ENCODE data around the gene FAM13B. TPM values are rescaled to one million over a fixed set of nuclear protein-coding genes. Genes with fewer than 3 reads are reported as not detected.

Gene FAM13B
- total and polyA plus RNA-seq, 9 of the 15 experiments (the other 6 are each of a cell fraction or from before 2014, with no cell fraction given): 2.3 to 21.6 (median 14.1) TPM

- TF ChIP-seq CHD7 (IDR thresholded peaks at IDR 0.05; ENCODE audit: low read depth, low read length): no peak
- peak; percentile 92 for TF ChIP-seq ZFX (CRISPR knock-in tag; IDR thresholded peaks at IDR 0.05)
- no peak for TF ChIP-seq USF1 (CRISPR knock-in tag; IDR thresholded peaks at IDR 0.05)
- TF ChIP-seq SIX5 (IDR thresholded peaks at IDR 0.05; ENCODE audit: borderline replicate concordance in 1 of 2, insufficient read depth in 1 of 2, low read depth in 1 of 2, low read length in 2 of 2): no peak
- 0 out of 2 replicates have a peak, but pooled peaks have one; percentile 24 for TF ChIP-seq ZNF395 (CRISPR knock-in tag; IDR thresholded peaks at IDR 0.05)
- TF ChIP-seq TBP (optimal IDR thresholded peaks at IDR 0.05; ENCODE audit: low read depth, low read length): peak; percentile 84
- peak; percentile 84; the same call in 1 of the 2 replicates for TF ChIP-seq HNRNPL (IDR thresholded peaks at IDR 0.05; ENCODE audit: low read depth, low read length)
- no peak for TF ChIP-seq SFPQ (IDR thresholded peaks at IDR 0.05; ENCODE audit: low read depth, low read length)
- 0 out of 2 replicates have a peak, but pooled peaks have one; percentile 94 for TF ChIP-seq RBM14 (IDR thresholded peaks at IDR 0.05; ENCODE audit: borderline replicate concordance, insufficient read depth, low read depth, low read length)
Observed at GRCh38 chr5:138032572-138033385, at the start of gene FAM13B (continued).
